CD4-positive, CD25-positive, alpha-beta regulatory T cell (primary cell): ENCODE results near the gene NET1. TPM values are rescaled to one million over a fixed set of nuclear protein-coding genes. Genes with fewer than 3 reads are reported as not detected.

Experiments used
- ATAC-seq, 2 donors: fragments of 150-1000 bp; cut with Tn5 transposase; one replicate each; pipeline ENCODE4 v1.10.0; 2021; ENCODE audit warnings: low read depth in 2 of 2, moderate number of reproducible peaks in 2 of 2, moderate library complexity in 1 of 2
- DNase-seq, 3 donors: peaks; one replicate each; pipeline versions ENCODE4 v3.0.0 to v3.0.0-alpha.2; 2012 to 2022; ENCODE audit warnings: mixed read lengths in 1 of 3
- H3K27ac ChIP-seq: one replicate; pipeline ENCODE4 v1.7.0; 2013; ENCODE audit warnings: mild to moderate bottlenecking, low read length; ENCODE audit not compliant: insufficient read depth, poor library complexity, severe bottlenecking
- H3K27me3 ChIP-seq: one replicate; pipeline ENCODE4 v1.7.0; 2013; ENCODE audit warnings: low read length; ENCODE audit not compliant: control insufficient read depth, insufficient read depth
- H3K36me3 ChIP-seq: one replicate; pipeline ENCODE4 v1.7.0; 2013; ENCODE audit warnings: mild to moderate bottlenecking, low read length, moderate library complexity; ENCODE audit not compliant: control insufficient read depth, insufficient read depth
- H3K4me1 ChIP-seq: 2 replicates; pipeline ENCODE4 v1.7.0; 2013; ENCODE audit warnings: mild to moderate bottlenecking, low read length; ENCODE audit not compliant: insufficient read depth, control insufficient read depth, poor library complexity, severe bottlenecking
- H3K4me3 ChIP-seq: one replicate; pipeline ENCODE4 v1.7.0; 2013; ENCODE audit warnings: low read depth, mild to moderate bottlenecking, low read length, moderate library complexity
- H3K9me3 ChIP-seq, 2 experiments: 1 replicate in 1 of 2; 2 replicates in 1 of 2; pipeline ENCODE4 v1.7.0; 2013; ENCODE audit warnings: low read length in 2 of 2, mild to moderate bottlenecking in 1 of 2, moderate library complexity in 1 of 2; ENCODE audit not compliant: control insufficient read depth in 2 of 2
- H3K27ac Mint-ChIP-seq, 3 donors: one replicate each; pipeline ENCODE4 v1.8.0; 2020 to 2022; ENCODE audit warnings: mild to moderate bottlenecking in 3 of 3, mixed read lengths in 3 of 3, moderate library complexity in 2 of 3
- H3K27me3 Mint-ChIP-seq: one replicate; pipeline ENCODE4 v1.8.0; 2022; ENCODE audit warnings: mild to moderate bottlenecking, mixed read lengths
- H3K36me3 Mint-ChIP-seq: one replicate; pipeline ENCODE4 v1.8.0; 2020; ENCODE audit warnings: mixed read lengths
- H3K4me1 Mint-ChIP-seq, 4 donors: one replicate each; pipeline ENCODE4 v1.8.0; 2020 to 2022; ENCODE audit warnings: mixed read lengths in 4 of 4, mild to moderate bottlenecking in 1 of 4
- H3K4me3 Mint-ChIP-seq, 4 donors: one replicate each; pipeline ENCODE4 v1.8.0; 2020 to 2022; ENCODE audit warnings: mild to moderate bottlenecking in 4 of 4, mixed read lengths in 4 of 4, moderate library complexity in 3 of 4
- H3K9me3 Mint-ChIP-seq, 7 donors: one replicate each; pipeline ENCODE4 v1.8.0; 2020 to 2022; ENCODE audit warnings: mixed read lengths in 7 of 7, mild to moderate bottlenecking in 3 of 7, moderate library complexity in 2 of 7
- polyA plus RNA-seq, 4 donors: library from polyadenylated mRNA; unstranded; fragments of 300-500 nt; fragmentation: Illumina TruSeq; gene quantifications; one replicate each; pipeline ENCODE4 v1.2.3, GENCODE V29; 2021
- total RNA-seq: library from RNA; stranded (reverse); gene quantifications from one replicate; pipeline ENCODE4 v1.2.3, GENCODE V29; 2022

Gene NET1
- total and polyA plus RNA-seq, 5 donors from 2014 or later, result 11.3 to 27.7 (median 14.9) TPM

DNA sequence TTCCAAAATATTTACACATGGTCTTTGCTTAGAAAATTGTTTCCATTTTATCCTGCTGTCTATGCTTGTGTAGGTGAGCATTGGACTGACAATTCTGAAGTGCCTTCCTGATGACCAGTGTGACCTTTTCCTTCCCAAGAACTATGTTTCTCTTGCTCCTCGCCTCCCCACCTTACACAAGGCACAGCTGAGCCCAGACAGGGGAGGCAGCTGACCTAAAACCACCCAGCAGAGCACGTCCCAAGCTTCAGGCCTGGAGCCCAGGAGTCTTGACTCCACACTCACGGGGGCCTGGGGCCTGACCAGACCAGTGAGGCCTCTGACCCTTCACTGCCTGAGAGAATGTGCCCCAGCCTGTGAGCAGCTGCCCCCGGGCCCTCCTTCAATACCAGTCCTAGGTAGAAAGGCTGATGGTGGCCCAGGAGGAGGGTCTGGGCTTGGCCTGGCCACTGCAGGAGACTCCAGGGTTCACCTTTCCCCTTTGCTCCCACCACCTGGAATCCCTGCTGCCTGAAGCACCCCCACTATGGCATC, 80.0 kb downstream of the NET1 start:
- H3K4me3 Mint-ChIP-seq, result no peak overlapping the region
- H3K27me3 ChIP-seq, result no peaks in the 10 kb centered on the region

DNA sequence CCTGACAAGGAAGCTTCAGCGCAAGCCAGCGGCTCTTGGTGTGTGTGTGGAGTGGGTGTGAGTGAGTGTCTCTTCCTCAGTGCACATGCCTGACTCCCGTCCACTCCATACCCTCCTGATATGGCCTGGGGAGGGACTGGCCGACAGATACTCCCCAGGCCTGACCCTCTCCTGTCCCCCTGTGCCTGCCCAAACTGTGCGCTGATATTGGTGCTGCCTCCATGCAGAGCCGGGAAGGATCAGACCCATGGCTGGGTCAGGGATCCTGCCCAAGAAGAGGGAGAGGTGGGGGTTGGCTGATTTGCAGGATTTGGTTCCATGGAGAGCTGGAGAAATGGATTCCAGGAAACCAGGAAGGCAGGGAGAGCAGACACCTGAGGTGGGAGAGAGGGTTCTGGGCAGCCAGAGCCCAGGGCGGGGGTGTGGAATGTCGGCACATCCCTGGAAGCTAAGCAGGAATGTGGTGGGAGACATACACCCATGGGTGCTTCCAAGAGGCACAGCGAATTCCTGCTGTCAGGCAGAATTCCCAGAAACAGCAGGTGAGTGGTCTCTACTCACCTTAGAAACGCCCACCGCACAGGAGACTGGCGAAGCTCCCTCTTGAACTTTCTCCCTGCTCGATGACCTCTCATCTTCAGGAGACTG, 80.7 kb downstream of the NET1 start:
- Histone ChIP-seq H3K36me3 (no peaks in the 10 kb centered on the region), H3K4me3 (no peak overlapping the region), H3K9me3 (no peaks in the 10 kb centered on the region), H3K4me1 (no peaks in the 10 kb centered on the region), H3K27me3 (no peaks in the 10 kb centered on the region), H3K27ac (no peak overlapping the region)
- no peak for ATAC-seq
- Mint-ChIP-seq H3K27ac (no peak overlapping the region), H3K36me3 (no peaks in the 10 kb centered on the region), H3K9me3 (peaks cover 0 to 4% (median 0%) of the 10 kb centered on the region in 7 donors), H3K4me1 (peaks cover 0 to 3% (median 0%) of the 10 kb centered on the region in 4 donors), H3K27me3 (no peaks in the 10 kb centered on the region), H3K4me3 (no peak overlapping the region)
- no peak for DNase-seq

More for the DNA sequence above, 80.0 kb downstream of the NET1 start:
- Mint-ChIP-seq H3K9me3 (peaks cover 0 to 4% (median 0%) of the 10 kb centered on the region in 7 donors), H3K27ac (no peak overlapping the region), H3K4me1 (peaks cover 0 to 3% (median 0%) of the 10 kb centered on the region in 4 donors), H3K36me3 (no peaks in the 10 kb centered on the region), H3K27me3 (no peaks in the 10 kb centered on the region)
- Histone ChIP-seq H3K27ac (no peak overlapping the region), H3K4me3 (no peak overlapping the region), H3K36me3 (no peaks in the 10 kb centered on the region), H3K9me3 (no peaks in the 10 kb centered on the region), H3K4me1 (no peaks in the 10 kb centered on the region)
- DNase-seq (no peak), ATAC-seq (no peak)

DNA sequence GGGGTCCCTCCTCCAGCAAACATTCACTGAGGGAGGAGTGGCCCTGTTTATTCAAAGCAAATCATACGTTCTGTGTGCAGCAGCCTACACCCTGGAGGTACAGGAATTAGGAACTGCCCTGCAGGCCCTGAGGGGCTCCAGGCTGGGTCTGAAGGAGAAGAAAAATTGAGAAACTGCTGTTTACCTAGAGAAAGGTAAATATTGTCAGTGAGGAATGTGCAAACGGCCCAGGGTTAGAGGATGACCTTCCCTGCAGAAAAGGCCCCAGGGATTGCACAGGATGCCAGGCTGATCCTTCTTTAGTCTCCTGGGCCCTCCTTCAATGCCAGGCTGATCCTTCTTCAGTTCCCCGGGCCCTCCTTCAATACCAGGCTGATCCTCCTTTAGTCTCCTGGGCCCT, 81.3 kb downstream of the NET1 start:
- peaks cover 0 to 4% (median 0%) of the 10 kb centered on the region in 7 donors for H3K9me3 Mint-ChIP-seq
- no peak overlapping the region for H3K27ac Mint-ChIP-seq
- ATAC-seq, result no peak
- no peaks in the 10 kb centered on the region for H3K36me3 Mint-ChIP-seq
- H3K27me3 ChIP-seq, result no peaks in the 10 kb centered on the region
- peaks cover 0 to 3% (median 0%) of the 10 kb centered on the region in 4 donors for H3K4me1 Mint-ChIP-seq
- no peaks in the 10 kb centered on the region for H3K27me3 Mint-ChIP-seq
- H3K4me1 ChIP-seq, result no peaks in the 10 kb centered on the region
- no peaks in the 10 kb centered on the region for H3K36me3 ChIP-seq
- H3K27ac ChIP-seq, result no peak overlapping the region
- no peak for DNase-seq
- H3K4me3 ChIP-seq, result no peak overlapping the region
- no peaks in the 10 kb centered on the region for H3K9me3 ChIP-seq
- H3K4me3 Mint-ChIP-seq, result no peak overlapping the region

DNA sequence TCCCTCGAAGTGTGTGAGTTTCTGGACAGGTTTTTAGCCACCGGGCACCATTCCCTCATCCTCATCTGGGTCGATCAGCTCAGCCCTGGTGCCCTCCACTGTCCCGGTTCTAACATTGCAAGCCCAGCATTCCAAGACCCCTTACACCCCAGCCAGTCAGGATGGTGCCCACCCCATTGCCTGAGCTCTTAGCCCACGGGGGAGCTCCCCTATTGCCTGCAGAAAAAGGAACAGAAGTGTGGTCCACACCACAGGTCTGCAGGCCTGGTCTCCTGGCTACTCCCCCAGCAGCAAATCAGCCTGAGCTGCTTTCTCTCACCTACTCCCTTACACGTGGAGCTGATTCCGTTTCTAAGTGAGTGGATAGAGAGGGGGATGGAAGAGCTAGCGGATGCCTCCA, 82.3 kb downstream of the NET1 start:
- Histone ChIP-seq H3K27ac (no peak overlapping the region), H3K9me3 (no peaks in the 10 kb centered on the region), H3K4me3 (no peak overlapping the region), H3K4me1 (no peaks in the 10 kb centered on the region), H3K36me3 (no peaks in the 10 kb centered on the region), H3K27me3 (no peaks in the 10 kb centered on the region)
- Mint-ChIP-seq H3K27ac (no peak overlapping the region), H3K9me3 (peaks cover 0 to 4% (median 0%) of the 10 kb centered on the region in 7 donors), H3K4me1 (peaks cover 0 to 3% (median 0%) of the 10 kb centered on the region in 4 donors), H3K27me3 (no peaks in the 10 kb centered on the region), H3K4me3 (no peak overlapping the region), H3K36me3 (no peaks in the 10 kb centered on the region)
- ATAC-seq, result no peak
- DNase-seq, result no peak

DNA sequence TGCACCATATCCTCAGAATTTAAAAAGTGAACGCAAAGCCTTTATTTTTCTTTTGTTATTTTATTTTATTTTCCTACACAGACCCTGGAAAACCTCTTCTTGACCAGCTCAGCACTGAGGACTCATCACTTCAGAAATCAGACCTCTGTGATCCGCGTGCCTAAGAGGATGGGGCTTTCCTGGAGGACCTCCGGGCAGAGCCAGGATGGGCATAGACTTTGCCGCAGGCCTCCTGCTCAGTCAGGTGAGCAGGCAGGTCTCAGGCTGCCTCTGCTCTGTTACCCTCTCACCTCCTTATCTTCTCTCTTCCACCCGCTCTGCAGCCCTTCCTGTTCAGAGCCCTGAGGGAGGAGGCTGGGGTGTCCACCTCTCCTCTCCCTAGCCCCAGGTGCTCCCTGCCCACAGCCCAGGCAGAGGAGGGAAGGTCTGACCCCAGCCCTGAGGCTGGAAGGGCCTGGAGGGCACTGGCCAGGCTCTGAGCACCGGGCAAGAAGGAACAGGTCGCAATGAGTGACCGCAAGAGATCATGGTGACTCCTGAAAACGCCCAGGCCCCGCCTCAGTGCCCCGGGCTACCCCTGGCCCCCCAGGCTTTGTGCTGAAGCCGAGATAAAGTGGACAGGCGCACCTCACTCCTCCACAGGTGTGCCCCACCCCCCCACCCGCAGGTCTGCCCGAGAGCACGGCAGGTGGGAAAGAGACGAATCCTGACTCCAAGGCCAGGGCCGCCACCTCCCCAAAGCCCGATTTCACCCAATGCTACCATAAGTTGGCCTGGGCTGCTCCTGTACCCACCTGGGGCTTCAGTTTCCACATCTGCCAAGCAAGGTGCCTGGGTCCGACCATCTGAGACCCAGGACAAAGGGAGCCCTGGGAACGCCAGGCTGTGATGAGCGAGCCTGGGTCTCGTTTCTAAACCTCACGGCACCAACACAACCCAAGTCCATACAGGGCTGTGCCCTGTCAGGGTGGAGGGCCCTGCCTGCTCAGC, 84.2 kb downstream of the NET1 start:
- Histone ChIP-seq H3K27me3 (no peaks in the 10 kb centered on the region), H3K27ac (no peak overlapping the region), H3K4me1 (no peaks in the 10 kb centered on the region), H3K36me3 (no peaks in the 10 kb centered on the region), H3K4me3 (no peak overlapping the region), H3K9me3 (no peaks in the 10 kb centered on the region)
- ATAC-seq (no peak), DNase-seq (no peak)
- Mint-ChIP-seq H3K27ac (no peak overlapping the region), H3K27me3 (peaks cover 2% of the 10 kb centered on the region), H3K36me3 (no peaks in the 10 kb centered on the region), H3K4me1 (no peaks in the 10 kb centered on the region), H3K4me3 (no peak overlapping the region), H3K9me3 (peaks cover 0 to 4% (median 0%) of the 10 kb centered on the region in 7 donors)

DNA sequence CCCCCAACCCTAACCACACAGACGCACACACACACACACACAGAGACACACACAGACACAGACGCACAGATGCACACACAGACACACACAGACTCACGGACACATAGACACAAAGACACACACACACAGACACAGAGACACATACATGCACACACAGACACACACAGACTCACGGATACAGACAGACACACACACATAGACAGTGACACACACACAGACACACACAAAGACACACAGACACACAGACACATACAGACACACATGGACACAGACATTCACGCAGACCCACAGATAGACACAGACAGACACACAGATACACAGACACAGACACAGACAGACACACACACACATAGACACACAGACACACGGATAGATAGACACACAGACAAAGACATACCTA, 84.9 kb downstream of the NET1 start:
- Mint-ChIP-seq H3K36me3 (no peaks in the 10 kb centered on the region), H3K4me1 (no peaks in the 10 kb centered on the region), H3K27me3 (peaks cover 6% of the 10 kb centered on the region), H3K4me3 (no peak overlapping the region), H3K9me3 (peaks cover 0 to under 1% (median 0%) of the 10 kb centered on the region in 7 donors), H3K27ac (no peak overlapping the region)
- no peaks in the 10 kb centered on the region for H3K27me3 ChIP-seq
- H3K36me3 ChIP-seq, result no peaks in the 10 kb centered on the region
- no peaks in the 10 kb centered on the region for H3K9me3 ChIP-seq
- DNase-seq (no peak), ATAC-seq (no peak)
- H3K4me3 ChIP-seq, result no peak overlapping the region
- no peaks in the 10 kb centered on the region for H3K4me1 ChIP-seq
- H3K27ac ChIP-seq, result no peak overlapping the region

DNA sequence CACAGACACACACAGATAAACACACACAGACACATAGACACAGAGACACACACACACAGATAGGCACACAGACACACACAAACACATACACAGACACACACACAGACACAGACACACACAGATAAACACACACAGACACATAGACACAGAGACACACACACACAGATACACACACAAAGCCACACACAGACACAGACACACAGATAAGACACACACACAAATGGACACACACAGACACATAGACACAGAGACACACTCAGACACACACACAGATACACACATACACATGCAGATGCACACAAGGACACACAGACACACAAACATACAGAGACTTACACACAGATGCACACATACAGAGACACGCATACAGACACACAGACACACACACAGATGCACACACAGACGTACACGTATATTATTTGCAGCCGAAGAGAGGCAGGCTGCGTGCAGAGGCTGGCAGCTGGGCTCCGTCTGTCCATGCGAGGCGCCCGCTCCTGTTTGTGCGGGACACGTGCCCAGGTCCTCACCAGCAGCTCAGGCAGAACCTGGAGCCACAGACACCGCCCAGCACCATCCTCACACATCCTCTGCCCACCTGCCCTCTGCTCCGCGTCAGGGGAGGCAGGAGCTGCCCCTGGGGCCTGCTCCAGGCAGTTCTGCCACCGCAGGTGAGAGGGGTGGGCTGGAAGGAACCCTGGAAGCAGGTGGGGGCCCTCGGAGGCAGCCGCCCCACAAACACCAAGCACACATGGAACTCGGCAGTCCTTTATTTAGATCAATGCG, 85.8 kb downstream of the NET1 start:
- no peak overlapping the region for H3K4me3 ChIP-seq
- DNase-seq (no peak), ATAC-seq (no peak)
- Mint-ChIP-seq H3K9me3 (no peaks in the 10 kb centered on the region), H3K27me3 (peaks cover 6% of the 10 kb centered on the region), H3K27ac (no peak overlapping the region), H3K36me3 (no peaks in the 10 kb centered on the region), H3K4me3 (no peak overlapping the region), H3K4me1 (no peaks in the 10 kb centered on the region)
- no peaks in the 10 kb centered on the region for H3K4me1 ChIP-seq
- no peaks in the 10 kb centered on the region for H3K9me3 ChIP-seq
- no peak overlapping the region for H3K27ac ChIP-seq
- no peaks in the 10 kb centered on the region for H3K27me3 ChIP-seq
- H3K36me3 ChIP-seq, result no peaks in the 10 kb centered on the region
